ENCODE data around the gene VSIG10L. TPM values are rescaled to one million over a fixed set of nuclear protein-coding genes. Genes with fewer than 3 reads are reported as not detected.

Gene VSIG10L
- total RNA-seq, 1 experiment from 2014 or later: 3.5 TPM

DNA sequence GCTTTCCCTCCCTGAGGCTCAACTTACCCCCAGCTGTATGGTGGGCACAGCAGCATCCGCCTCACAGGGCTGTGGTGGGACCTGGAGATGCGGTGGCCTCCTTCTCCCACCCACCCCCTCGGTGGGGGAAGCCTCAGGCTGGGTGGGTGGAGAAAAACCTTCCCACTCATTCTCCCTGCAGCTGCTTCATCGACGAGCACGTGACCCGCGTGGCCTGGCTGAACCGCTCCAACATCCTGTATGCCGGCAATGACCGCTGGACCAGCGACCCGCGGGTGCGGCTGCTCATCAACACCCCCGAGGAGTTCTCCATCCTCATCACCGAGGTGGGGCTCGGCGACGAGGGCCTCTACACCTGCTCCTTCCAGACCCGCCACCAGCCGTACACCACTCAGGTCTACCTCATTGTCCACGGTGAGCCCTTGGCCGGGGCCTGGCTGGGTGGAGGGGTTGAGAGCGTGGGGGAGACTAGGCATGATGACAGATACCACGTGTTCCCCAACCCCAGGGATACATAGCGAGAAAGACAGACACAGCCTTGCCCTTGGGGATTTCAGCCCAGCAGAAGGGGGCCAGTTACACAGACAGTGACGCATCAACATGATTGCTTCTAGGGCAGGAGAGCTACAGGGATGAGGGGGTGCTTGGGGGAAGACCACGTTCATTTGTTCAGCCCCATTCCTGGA lies 18.3 kb downstream of the VSIG10L start:
- POLR2A ChIA-PET (ENCODE audit: unreplicated experiment): no interaction called here
- Histone ChIP-seq H3K4me2 (ENCODE audit: low read length) (no peak overlapping the region), H2AFZ (ENCODE audit: low read length) (no peak overlapping the region), H3K4me1 (ENCODE audit: insufficient read depth, low read length) (no peaks in the 10 kb centered on the region), H3K79me2 (ENCODE audit: low read length) (no peaks in the 10 kb centered on the region), H3F3A (ENCODE audit: low read length, unreplicated experiment) (no peaks in the 10 kb centered on the region), H3K27ac (ENCODE audit: low read length) (no peak overlapping the region), H3K9me3 (ENCODE audit: low read length) (no peaks in the 10 kb centered on the region), H4K20me1 (ENCODE audit: low read length) (no peaks in the 10 kb centered on the region), H3K36me3 (ENCODE audit: low read depth, low read length) (no peaks in the 10 kb centered on the region), H3K9me2 (replicated peaks; ENCODE audit: low read length) (no peaks in the 10 kb centered on the region), H3K9ac (ENCODE audit: low read length) (no peak overlapping the region), H3K4me3 (ENCODE audit: low read length) (no peak overlapping the region), H3K27me3 (ENCODE audit: low read length) (peaks cover 24% of the 10 kb centered on the region)
- TF ChIP-seq EZH2 (IDR thresholded peaks at IDR 0.05; ENCODE audit: low read length, unreplicated experiment): no peak
- no peak for TF ChIP-seq EZH2phosphoT487 (IDR thresholded peaks at IDR 0.05; ENCODE audit: borderline replicate concordance, low read length)
- TF ChIP-seq, protein P1, sequence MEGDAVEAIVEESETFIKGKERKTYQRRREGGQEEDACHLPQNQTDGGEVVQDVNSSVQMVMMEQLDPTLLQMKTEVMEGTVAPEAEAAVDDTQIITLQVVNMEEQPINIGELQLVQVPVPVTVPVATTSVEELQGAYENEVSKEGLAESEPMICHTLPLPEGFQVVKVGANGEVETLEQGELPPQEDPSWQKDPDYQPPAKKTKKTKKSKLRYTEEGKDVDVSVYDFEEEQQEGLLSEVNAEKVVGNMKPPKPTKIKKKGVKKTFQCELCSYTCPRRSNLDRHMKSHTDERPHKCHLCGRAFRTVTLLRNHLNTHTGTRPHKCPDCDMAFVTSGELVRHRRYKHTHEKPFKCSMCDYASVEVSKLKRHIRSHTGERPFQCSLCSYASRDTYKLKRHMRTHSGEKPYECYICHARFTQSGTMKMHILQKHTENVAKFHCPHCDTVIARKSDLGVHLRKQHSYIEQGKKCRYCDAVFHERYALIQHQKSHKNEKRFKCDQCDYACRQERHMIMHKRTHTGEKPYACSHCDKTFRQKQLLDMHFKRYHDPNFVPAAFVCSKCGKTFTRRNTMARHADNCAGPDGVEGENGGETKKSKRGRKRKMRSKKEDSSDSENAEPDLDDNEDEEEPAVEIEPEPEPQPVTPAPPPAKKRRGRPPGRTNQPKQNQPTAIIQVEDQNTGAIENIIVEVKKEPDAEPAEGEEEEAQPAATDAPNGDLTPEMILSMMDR (conservative IDR thresholded peaks at IDR 0.05; ENCODE audit: low read depth, low read length): no peak
- no peak for DNase-seq
- BruUV-seq (replicated peaks): no TSS peak
- intact Hi-C loops (cut with micrococcal nuclease): no loop called here
- CTCF ChIA-PET: no interaction called here
- ATAC-seq: no peak

DNA sequence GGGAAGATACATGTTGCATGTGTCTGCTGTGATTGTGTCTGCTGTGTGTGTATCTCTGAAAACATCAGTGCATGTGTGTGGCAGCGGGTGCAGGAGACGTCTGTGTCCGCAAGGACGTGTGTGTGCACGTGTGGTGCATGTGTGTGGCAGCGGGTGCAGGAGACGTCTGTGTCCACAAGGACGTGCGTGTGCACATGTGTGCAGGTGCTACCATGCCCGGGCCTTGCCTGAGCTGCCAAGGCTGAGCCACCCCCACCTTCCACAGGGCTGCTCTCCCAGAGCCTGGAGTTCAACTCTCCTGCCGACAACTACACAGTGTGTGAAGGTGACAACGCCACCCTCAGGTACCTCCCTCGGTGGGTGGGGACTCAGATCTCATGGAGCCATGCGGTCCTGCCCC lies 20.1 kb downstream of the VSIG10L start:
- Histone ChIP-seq H3K9me3 (ENCODE audit: low read length) (no peaks in the 10 kb centered on the region), H3F3A (ENCODE audit: low read length, unreplicated experiment) (no peaks in the 10 kb centered on the region), H3K9ac (ENCODE audit: low read length) (no peak overlapping the region), H3K27ac (ENCODE audit: low read length) (no peak overlapping the region), H2AFZ (ENCODE audit: low read length) (no peak overlapping the region), H3K4me3 (ENCODE audit: low read length) (no peak overlapping the region), H3K36me3 (ENCODE audit: low read depth, low read length) (no peaks in the 10 kb centered on the region), H3K79me2 (ENCODE audit: low read length) (no peaks in the 10 kb centered on the region), H3K4me1 (ENCODE audit: insufficient read depth, low read length) (no peaks in the 10 kb centered on the region), H3K27me3 (ENCODE audit: low read length) (peaks cover 38% of the 10 kb centered on the region), H3K9me2 (replicated peaks; ENCODE audit: low read length) (no peaks in the 10 kb centered on the region), H3K4me2 (ENCODE audit: low read length) (no peak overlapping the region), H4K20me1 (ENCODE audit: low read length) (no peaks in the 10 kb centered on the region)
- ChIA-PET CTCF (no interaction called here), POLR2A (ENCODE audit: unreplicated experiment) (no interaction called here)
- BruUV-seq (replicated peaks): no TSS peak
- intact Hi-C loops (cut with micrococcal nuclease): no loop called here
- DNase-seq (no peak), ATAC-seq (no peak)
- TF ChIP-seq EZH2 (IDR thresholded peaks at IDR 0.05; ENCODE audit: low read length, unreplicated experiment) (no peak), EZH2phosphoT487 (IDR thresholded peaks at IDR 0.05; ENCODE audit: borderline replicate concordance, low read length) (no peak)
- TF ChIP-seq, protein P1 (conservative IDR thresholded peaks at IDR 0.05; ENCODE audit: low read depth, low read length): no peak

DNA sequence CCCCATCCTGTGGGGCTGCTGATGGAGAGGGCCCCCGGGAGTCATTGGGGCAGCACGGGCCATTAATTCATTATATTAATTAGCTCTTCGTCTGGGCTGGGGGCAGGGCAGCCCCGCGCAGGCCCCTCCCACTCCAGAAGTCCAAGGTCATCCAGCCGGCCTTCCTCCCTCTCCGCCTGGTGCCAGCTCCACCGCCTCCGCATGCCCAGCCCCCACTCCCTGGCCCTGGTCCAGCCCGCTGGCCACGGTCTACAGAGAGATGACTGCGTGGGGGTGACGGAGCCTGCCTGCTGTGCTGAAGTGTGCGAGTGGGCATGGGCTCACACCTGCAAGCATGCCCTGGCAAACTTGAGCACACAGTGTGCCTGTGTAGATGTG lies 21.7 kb downstream of the VSIG10L start:
- no peaks in the 10 kb centered on the region for H3K9me3 ChIP-seq (ENCODE audit: low read length)

More for the DNA sequence above, 21.7 kb downstream of the VSIG10L start:
- no peaks in the 10 kb centered on the region for H3K79me2 ChIP-seq (ENCODE audit: low read length)
- H3K4me3 ChIP-seq (ENCODE audit: low read length): no peak overlapping the region
- H3K9ac ChIP-seq (ENCODE audit: low read length): no peak overlapping the region
- H3F3A ChIP-seq (ENCODE audit: low read length, unreplicated experiment): no peaks in the 10 kb centered on the region
- POLR2A ChIA-PET (ENCODE audit: unreplicated experiment): no interaction called here
- no peaks in the 10 kb centered on the region for H3K36me3 ChIP-seq (ENCODE audit: low read depth, low read length)
- DNase-seq (no peak), ATAC-seq (no peak)
- no TSS peak for BruUV-seq (replicated peaks)
- H3K27me3 ChIP-seq (ENCODE audit: low read length): peaks cover 38% of the 10 kb centered on the region
- intact Hi-C loops (cut with micrococcal nuclease): no loop called here
- CTCF ChIA-PET: no interaction called here
- H3K4me1 ChIP-seq (ENCODE audit: insufficient read depth, low read length): no peaks in the 10 kb centered on the region
- no peaks in the 10 kb centered on the region for H3K9me2 ChIP-seq (replicated peaks; ENCODE audit: low read length)
- H3K27ac ChIP-seq (ENCODE audit: low read length): no peak overlapping the region
- no peak overlapping the region for H2AFZ ChIP-seq (ENCODE audit: low read length)
- TF ChIP-seq, protein P1 (conservative IDR thresholded peaks at IDR 0.05; ENCODE audit: low read depth, low read length): no peak
- TF ChIP-seq EZH2 (IDR thresholded peaks at IDR 0.05; ENCODE audit: low read length, unreplicated experiment): no peak
- TF ChIP-seq EZH2phosphoT487 (IDR thresholded peaks at IDR 0.05; ENCODE audit: borderline replicate concordance, low read length): no peak
- no peaks in the 10 kb centered on the region for H4K20me1 ChIP-seq (ENCODE audit: low read length)
- no peak overlapping the region for H3K4me2 ChIP-seq (ENCODE audit: low read length)
